Endothelial cell of umbilical vein (primary cell): ENCODE data around the gene FOXP1.

Experiments
- EZH2 ChIP-seq: IDR thresholded peaks from 2 replicates; pipeline ENCODE4 v1.6.1; 2012; ENCODE audit warnings: borderline replicate concordance, low read depth, mild to moderate bottlenecking, moderate library complexity, low read length, inconsistent platforms; ENCODE audit not compliant: severe bottlenecking
- MYC ChIP-seq: IDR thresholded peaks from one replicate; pipeline ENCODE4 v1.6.1; 2011; ENCODE audit warnings: mild to moderate bottlenecking, low read depth, low read length
- POLR2A ChIP-seq: IDR thresholded peaks from 2 replicates; pipeline ENCODE4 v1.6.1; 2012; ENCODE audit warnings: low read depth, mild to moderate bottlenecking, control low read depth, low read length
- TF ChIP-seq, protein P1 (sequence below), 2 donors: IDR thresholded peaks; 1 replicate in 1 of 2; 2 replicates in 1 of 2; pipeline ENCODE4 v1.5.1; 2011; ENCODE audit warnings: low read length in 2 of 2, mild to moderate bottlenecking in 2 of 2, moderate library complexity in 2 of 2, control low read depth in 1 of 2, inconsistent platforms in 1 of 2, low read depth in 1 of 2; ENCODE audit not compliant: insufficient read depth in 1 of 2; ENCODE audit errors: extremely low read depth in 1 of 2

DNA sequence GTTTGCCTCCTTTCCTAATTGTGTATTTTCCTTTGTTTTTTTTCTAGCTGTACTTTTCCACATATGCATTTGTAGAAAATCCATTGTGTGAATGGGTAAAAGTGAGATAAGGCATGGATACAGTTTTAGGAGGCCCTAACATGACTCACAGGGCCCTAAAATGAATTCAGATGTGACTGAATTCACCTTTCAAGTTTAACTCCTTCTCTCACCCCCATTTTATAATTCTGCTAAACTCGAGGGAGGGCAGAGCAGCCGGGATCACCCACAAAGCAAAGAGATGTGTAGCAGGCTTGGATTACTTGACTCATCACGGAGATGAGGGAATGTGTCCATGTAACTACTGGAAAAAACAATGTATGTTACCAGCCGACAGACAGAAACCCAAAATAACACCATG is 59.9 kb downstream of the FOXP1 start:
- TF ChIP-seq, protein P1, sequence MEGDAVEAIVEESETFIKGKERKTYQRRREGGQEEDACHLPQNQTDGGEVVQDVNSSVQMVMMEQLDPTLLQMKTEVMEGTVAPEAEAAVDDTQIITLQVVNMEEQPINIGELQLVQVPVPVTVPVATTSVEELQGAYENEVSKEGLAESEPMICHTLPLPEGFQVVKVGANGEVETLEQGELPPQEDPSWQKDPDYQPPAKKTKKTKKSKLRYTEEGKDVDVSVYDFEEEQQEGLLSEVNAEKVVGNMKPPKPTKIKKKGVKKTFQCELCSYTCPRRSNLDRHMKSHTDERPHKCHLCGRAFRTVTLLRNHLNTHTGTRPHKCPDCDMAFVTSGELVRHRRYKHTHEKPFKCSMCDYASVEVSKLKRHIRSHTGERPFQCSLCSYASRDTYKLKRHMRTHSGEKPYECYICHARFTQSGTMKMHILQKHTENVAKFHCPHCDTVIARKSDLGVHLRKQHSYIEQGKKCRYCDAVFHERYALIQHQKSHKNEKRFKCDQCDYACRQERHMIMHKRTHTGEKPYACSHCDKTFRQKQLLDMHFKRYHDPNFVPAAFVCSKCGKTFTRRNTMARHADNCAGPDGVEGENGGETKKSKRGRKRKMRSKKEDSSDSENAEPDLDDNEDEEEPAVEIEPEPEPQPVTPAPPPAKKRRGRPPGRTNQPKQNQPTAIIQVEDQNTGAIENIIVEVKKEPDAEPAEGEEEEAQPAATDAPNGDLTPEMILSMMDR (IDR thresholded peaks at IDR 0.05; ENCODE audit: extremely low read depth in 1 of 2, insufficient read depth in 1 of 2, low read depth in 1 of 2, low read length in 2 of 2): no peak
- TF ChIP-seq EZH2 (no peak), MYC (no peak), POLR2A (no peak)
